ENCODE data around the gene SLC35F1.

DNA sequence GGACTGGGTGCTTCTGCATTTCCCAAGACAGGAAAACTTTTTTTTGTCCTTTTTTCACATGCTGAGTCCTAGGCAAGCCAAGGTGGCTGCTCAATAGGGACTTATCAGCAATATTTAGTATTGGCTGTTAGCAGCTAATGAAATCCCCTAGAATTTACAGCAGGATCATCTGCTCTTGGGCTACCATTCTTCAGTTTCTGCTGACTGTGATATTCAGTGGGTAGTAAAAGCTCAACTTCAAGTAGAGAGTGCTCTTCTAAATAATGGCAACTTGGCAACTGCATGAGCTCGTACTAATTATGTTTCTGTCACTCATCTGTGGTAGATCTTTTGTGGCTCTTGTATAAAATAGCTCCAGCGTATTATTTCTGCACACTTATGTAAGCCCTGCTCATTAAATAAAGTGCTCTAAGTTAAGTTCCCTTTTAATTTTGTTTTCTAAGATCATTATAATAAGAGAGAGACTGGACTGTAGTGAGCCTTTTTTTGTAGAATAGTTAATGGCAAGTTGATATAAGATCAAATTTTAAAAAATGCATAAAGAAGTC is 110.3 kb downstream of the SLC35F1 start:
- TF ChIP-seq, protein P1, sequence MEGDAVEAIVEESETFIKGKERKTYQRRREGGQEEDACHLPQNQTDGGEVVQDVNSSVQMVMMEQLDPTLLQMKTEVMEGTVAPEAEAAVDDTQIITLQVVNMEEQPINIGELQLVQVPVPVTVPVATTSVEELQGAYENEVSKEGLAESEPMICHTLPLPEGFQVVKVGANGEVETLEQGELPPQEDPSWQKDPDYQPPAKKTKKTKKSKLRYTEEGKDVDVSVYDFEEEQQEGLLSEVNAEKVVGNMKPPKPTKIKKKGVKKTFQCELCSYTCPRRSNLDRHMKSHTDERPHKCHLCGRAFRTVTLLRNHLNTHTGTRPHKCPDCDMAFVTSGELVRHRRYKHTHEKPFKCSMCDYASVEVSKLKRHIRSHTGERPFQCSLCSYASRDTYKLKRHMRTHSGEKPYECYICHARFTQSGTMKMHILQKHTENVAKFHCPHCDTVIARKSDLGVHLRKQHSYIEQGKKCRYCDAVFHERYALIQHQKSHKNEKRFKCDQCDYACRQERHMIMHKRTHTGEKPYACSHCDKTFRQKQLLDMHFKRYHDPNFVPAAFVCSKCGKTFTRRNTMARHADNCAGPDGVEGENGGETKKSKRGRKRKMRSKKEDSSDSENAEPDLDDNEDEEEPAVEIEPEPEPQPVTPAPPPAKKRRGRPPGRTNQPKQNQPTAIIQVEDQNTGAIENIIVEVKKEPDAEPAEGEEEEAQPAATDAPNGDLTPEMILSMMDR (IDR thresholded peaks at IDR 0.05; ENCODE audit: poor library complexity, severe bottlenecking) = no peak
- TF ChIP-seq POLR2AphosphoS5 (IDR thresholded peaks at IDR 0.05) (no peak), RAD21 (conservative IDR thresholded peaks at IDR 0.05) (no peak), EP300 (conservative IDR thresholded peaks at IDR 0.05; ENCODE audit: poor library complexity, severe bottlenecking) (no peak), MXI1 (conservative IDR thresholded peaks at IDR 0.05; ENCODE audit: poor library complexity, severe bottlenecking) (no peak), TAF1 (IDR thresholded peaks at IDR 0.05; ENCODE audit: low read depth) (no peak), SMC3 (conservative IDR thresholded peaks at IDR 0.05; ENCODE audit: poor library complexity) (no peak)
- TF ChIP-seq, protein P2, sequence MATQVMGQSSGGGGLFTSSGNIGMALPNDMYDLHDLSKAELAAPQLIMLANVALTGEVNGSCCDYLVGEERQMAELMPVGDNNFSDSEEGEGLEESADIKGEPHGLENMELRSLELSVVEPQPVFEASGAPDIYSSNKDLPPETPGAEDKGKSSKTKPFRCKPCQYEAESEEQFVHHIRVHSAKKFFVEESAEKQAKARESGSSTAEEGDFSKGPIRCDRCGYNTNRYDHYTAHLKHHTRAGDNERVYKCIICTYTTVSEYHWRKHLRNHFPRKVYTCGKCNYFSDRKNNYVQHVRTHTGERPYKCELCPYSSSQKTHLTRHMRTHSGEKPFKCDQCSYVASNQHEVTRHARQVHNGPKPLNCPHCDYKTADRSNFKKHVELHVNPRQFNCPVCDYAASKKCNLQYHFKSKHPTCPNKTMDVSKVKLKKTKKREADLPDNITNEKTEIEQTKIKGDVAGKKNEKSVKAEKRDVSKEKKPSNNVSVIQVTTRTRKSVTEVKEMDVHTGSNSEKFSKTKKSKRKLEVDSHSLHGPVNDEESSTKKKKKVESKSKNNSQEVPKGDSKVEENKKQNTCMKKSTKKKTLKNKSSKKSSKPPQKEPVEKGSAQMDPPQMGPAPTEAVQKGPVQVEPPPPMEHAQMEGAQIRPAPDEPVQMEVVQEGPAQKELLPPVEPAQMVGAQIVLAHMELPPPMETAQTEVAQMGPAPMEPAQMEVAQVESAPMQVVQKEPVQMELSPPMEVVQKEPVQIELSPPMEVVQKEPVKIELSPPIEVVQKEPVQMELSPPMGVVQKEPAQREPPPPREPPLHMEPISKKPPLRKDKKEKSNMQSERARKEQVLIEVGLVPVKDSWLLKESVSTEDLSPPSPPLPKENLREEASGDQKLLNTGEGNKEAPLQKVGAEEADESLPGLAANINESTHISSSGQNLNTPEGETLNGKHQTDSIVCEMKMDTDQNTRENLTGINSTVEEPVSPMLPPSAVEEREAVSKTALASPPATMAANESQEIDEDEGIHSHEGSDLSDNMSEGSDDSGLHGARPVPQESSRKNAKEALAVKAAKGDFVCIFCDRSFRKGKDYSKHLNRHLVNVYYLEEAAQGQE (IDR thresholded peaks at IDR 0.05; ENCODE audit: borderline replicate concordance) = no peak

All from neural cell (in vitro differentiated cells).